ENCODE measurements around the gene ACTN1.

- TF ChIP-seq SUZ12 (IDR thresholded peaks at IDR 0.05; ENCODE audit: extremely low read depth, insufficient read depth, insufficient read length), result no peak
- no peak for TF ChIP-seq YY1 (IDR thresholded peaks at IDR 0.05; ENCODE audit: insufficient read depth, insufficient read length)
- no peak for TF ChIP-seq ZNF274 (IDR thresholded peaks at IDR 0.05; ENCODE audit: low read depth, low read length)
Observed at GRCh38 chr14:68894802-68895703, 84.0 kb downstream of the ACTN1 start.

Data from NT2/D1 (cell line).